Neuronal stem cell (in vitro differentiated cells): ENCODE results near the gene CER1.

ENCODE experiments used
- DNase-seq: peaks from one replicate; pipeline ENCODE4 v3.0.0-alpha.2; 2013; ENCODE audit warnings: low spot score
- H2AFZ ChIP-seq: one replicate; pipeline ENCODE4 v1.6.1; 2013; ENCODE audit warnings: mild to moderate bottlenecking, low read length, inconsistent platforms
- H2AK5ac ChIP-seq: 2 replicates; pipeline ENCODE4 v1.6.1; 2013; ENCODE audit warnings: low read depth, mild to moderate bottlenecking, inconsistent platforms, low read length, moderate library complexity, mixed read lengths
- H2BK120ac ChIP-seq: 2 replicates; pipeline ENCODE4 v1.6.1; 2013; ENCODE audit warnings: low read depth, mild to moderate bottlenecking, inconsistent platforms, low read length, moderate library complexity, mixed read lengths
- H2BK12ac ChIP-seq: one replicate; pipeline ENCODE4 v1.6.1; 2013; ENCODE audit warnings: low read length, inconsistent platforms
- H2BK15ac ChIP-seq: 2 replicates; pipeline ENCODE4 v1.6.1; 2013; ENCODE audit warnings: mild to moderate bottlenecking, low read length, inconsistent platforms, mixed read lengths
- H2BK5ac ChIP-seq: one replicate; pipeline ENCODE4 v1.6.1; 2013; ENCODE audit warnings: inconsistent platforms, mild to moderate bottlenecking, low read length, moderate library complexity
- H3K14ac ChIP-seq: one replicate; pipeline ENCODE4 v1.6.1; 2013; ENCODE audit warnings: low read length, inconsistent platforms
- H3K18ac ChIP-seq: 2 replicates; pipeline ENCODE4 v1.6.1; 2013; ENCODE audit warnings: low read length, inconsistent platforms
- H3K23ac ChIP-seq: 2 replicates; pipeline ENCODE4 v1.6.1; 2013; ENCODE audit warnings: low read depth, mild to moderate bottlenecking, mixed read lengths, low read length, inconsistent platforms; ENCODE audit not compliant: poor library complexity
- H3K27ac ChIP-seq: replicated peaks from 3 replicates; pipeline ENCODE4 v1.5.1; 2013; ENCODE audit warnings: low read length, inconsistent platforms
- H3K27me3 ChIP-seq, 3 experiments: 2 replicates each; pipeline ENCODE4 v1.6.1; 2013; ENCODE audit warnings: low read length in 3 of 3, mild to moderate bottlenecking in 2 of 3, inconsistent platforms in 1 of 3, low read depth in 1 of 3, mixed read lengths in 1 of 3, moderate library complexity in 1 of 3; ENCODE audit not compliant: control insufficient read depth in 3 of 3, insufficient read depth in 3 of 3
- H3K36me3 ChIP-seq, 2 donors: replicated peaks in 1 of 2; 2 replicates each; pipeline ENCODE4 v1.6.1; 2013; ENCODE audit warnings: low read length in 2 of 2; ENCODE audit not compliant: control insufficient read depth in 2 of 2, insufficient read depth in 2 of 2
- H3K4ac ChIP-seq: 2 replicates; pipeline ENCODE4 v1.6.1; 2013; ENCODE audit warnings: inconsistent platforms, mild to moderate bottlenecking, low read length, moderate library complexity
- H3K4me1 ChIP-seq, 2 donors: 1 replicate in 1 of 2; 2 replicates in 1 of 2; pipeline ENCODE4 v1.6.1; 2013; ENCODE audit warnings: low read length in 2 of 2, low read depth in 1 of 2; ENCODE audit not compliant: control insufficient read depth in 2 of 2, insufficient read depth in 1 of 2
- H3K4me2 ChIP-seq: one replicate; pipeline ENCODE4 v1.6.1; 2013; ENCODE audit warnings: mild to moderate bottlenecking, low read length, inconsistent platforms; ENCODE audit not compliant: insufficient read depth, poor library complexity, severe bottlenecking
- H3K4me3 ChIP-seq, 2 donors: 2 replicates each; pipeline ENCODE4 v1.5.1; 2013; ENCODE audit warnings: low read length in 2 of 2, mild to moderate bottlenecking in 2 of 2, inconsistent platforms in 1 of 2, moderate library complexity in 1 of 2
- H3K79me1 ChIP-seq: one replicate; pipeline ENCODE4 v1.6.1; 2013; ENCODE audit warnings: low read depth, mild to moderate bottlenecking, inconsistent platforms, low read length, moderate library complexity
- H3K9ac ChIP-seq: one replicate; pipeline ENCODE4 v1.6.1; 2013; ENCODE audit warnings: mild to moderate bottlenecking, low read depth, low read length, inconsistent platforms; ENCODE audit not compliant: poor library complexity
- H3K9me3 ChIP-seq, 2 donors: replicated peaks in 1 of 2; 2 replicates each; pipeline versions ENCODE3 to v1.6.1; 2013; ENCODE audit warnings: low read length in 2 of 2, mild to moderate bottlenecking in 2 of 2, inconsistent platforms in 1 of 2, low read depth in 1 of 2, mixed read lengths in 1 of 2, moderate library complexity in 1 of 2; ENCODE audit not compliant: control insufficient read depth in 2 of 2, insufficient read depth in 1 of 2
- H4K8ac ChIP-seq: one replicate; pipeline ENCODE4 v1.6.1; 2013; ENCODE audit warnings: low read depth, mild to moderate bottlenecking, inconsistent platforms, low read length, moderate library complexity
- H4K91ac ChIP-seq: one replicate; pipeline ENCODE4 v1.6.1; 2013; ENCODE audit warnings: low read length, low read depth, mild to moderate bottlenecking, inconsistent platforms; ENCODE audit not compliant: poor library complexity
- WGBS, 2 donors: extraction: QIAGEN DNeasy Blood & Tissue Kit; methylation state at CpG; one replicate each; pipeline ENCODE4 v1.1.7; 2013; ENCODE audit warnings: missing lambda C conversion rate in 2 of 2, mixed read lengths in 1 of 2; ENCODE audit not compliant: insufficient read length in 2 of 2, insufficient replicate concordance in 1 of 2; ENCODE audit errors: extremely low coverage in 2 of 2; 5-methylcytosine and 5-hydroxymethylcytosine counted together

The CER1 gene

DNA sequence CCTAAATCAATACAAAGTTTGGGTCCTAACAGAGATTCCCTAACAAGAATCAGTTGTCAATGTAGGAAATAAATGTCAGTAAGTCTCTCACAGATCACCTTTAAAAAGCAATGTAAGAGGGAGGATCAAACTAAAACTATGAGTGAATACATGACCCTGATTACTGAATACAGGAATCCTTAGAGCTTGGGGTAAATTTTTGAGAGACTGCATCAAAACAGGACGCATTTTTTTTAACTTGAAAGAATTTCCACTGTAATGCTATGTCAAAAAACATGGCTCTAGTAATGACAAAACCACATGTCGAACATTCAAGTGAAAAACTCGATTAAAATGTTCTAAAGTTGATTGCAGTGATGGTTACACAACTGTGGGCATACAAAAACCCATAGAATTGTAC, 51.2 kb downstream of the CER1 start:
- H3K14ac ChIP-seq, result no peak overlapping the region
- H3K9me3 ChIP-seq, result peaks cover 0 to 8% of the 10 kb centered on the region in 2 donors
- no peaks in the 10 kb centered on the region for H3K27me3 ChIP-seq
- H2AK5ac ChIP-seq, result no peak overlapping the region
- H4K91ac ChIP-seq, result no peak overlapping the region
- no peak overlapping the region for H3K18ac ChIP-seq
- H3K4ac ChIP-seq, result no peak overlapping the region
- no peak overlapping the region for H3K4me2 ChIP-seq
- no peaks in the 10 kb centered on the region for H3K4me1 ChIP-seq
- H2BK120ac ChIP-seq, result no peak overlapping the region
- no peak for DNase-seq
- WGBS, 2 donors, result no CpG with 5 or more reads among the region's 3 CpGs
- H2AFZ ChIP-seq, result no peak overlapping the region
- H3K23ac ChIP-seq, result no peak overlapping the region
- H2BK12ac ChIP-seq, result no peak overlapping the region
- no peak overlapping the region for H3K27ac ChIP-seq
- peaks cover 0 to 36% of the 10 kb centered on the region in 2 donors for H3K36me3 ChIP-seq
- H4K8ac ChIP-seq, result no peak overlapping the region
- H3K4me3 ChIP-seq, result no peak overlapping the region
- H3K79me1 ChIP-seq, result no peaks in the 10 kb centered on the region
- H2BK5ac ChIP-seq, result no peak overlapping the region
- no peak overlapping the region for H3K9ac ChIP-seq
- H2BK15ac ChIP-seq, result no peak overlapping the region

DNA sequence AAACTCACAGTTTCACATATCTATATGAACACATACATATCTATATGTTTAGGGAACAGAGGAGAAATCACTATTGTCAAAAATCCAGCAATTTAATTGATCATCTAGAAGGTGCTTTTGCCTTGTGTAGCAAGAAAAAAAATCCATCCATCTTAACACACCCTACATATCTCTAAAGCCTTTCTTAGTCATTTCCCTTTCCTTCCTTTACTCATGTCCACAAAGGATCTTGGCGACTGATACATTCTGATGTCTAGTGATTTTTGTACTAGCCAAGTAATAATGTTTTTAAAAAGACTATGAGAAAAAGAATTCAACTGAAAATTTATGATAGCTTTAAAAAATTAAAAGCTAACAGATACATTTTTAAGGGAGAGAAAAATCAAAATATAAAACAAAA, 51.8 kb downstream of the CER1 start:
- DNase-seq, result no peak
- H3K27me3 ChIP-seq, result no peaks in the 10 kb centered on the region
- no peaks in the 10 kb centered on the region for H3K4me1 ChIP-seq
- H2AK5ac ChIP-seq, result no peak overlapping the region
- H3K23ac ChIP-seq, result no peak overlapping the region
- H3K4ac ChIP-seq, result no peak overlapping the region
- peaks cover 0 to 31% of the 10 kb centered on the region in 2 donors for H3K36me3 ChIP-seq
- H2BK120ac ChIP-seq, result no peak overlapping the region
- no CpG with 5 or more reads among the region's 1 CpG for WGBS, 2 donors
- H2BK15ac ChIP-seq, result no peak overlapping the region
- H2AFZ ChIP-seq, result no peak overlapping the region
- no peak overlapping the region for H2BK12ac ChIP-seq
- H3K27ac ChIP-seq, result no peak overlapping the region
- H3K4me3 ChIP-seq, result no peak overlapping the region
- no peak overlapping the region for H3K14ac ChIP-seq
- no peak overlapping the region for H3K18ac ChIP-seq
- no peak overlapping the region for H3K9ac ChIP-seq
- no peak overlapping the region for H4K91ac ChIP-seq
- peaks cover 0 to 8% of the 10 kb centered on the region in 2 donors for H3K9me3 ChIP-seq
- H3K4me2 ChIP-seq, result no peak overlapping the region
- no peaks in the 10 kb centered on the region for H3K79me1 ChIP-seq
- H2BK5ac ChIP-seq, result no peak overlapping the region
- no peak overlapping the region for H4K8ac ChIP-seq
